Vagina (tissue), 2 donors: ENCODE data around the gene TARDBP. TPM values are rescaled to one million over a fixed set of nuclear protein-coding genes. Genes with fewer than 3 reads are reported as not detected.

Source experiments
- DNase-seq, 2 donors: peaks; one replicate each; pipeline ENCODE4 v3.0.0-alpha.2; 2017; ENCODE audit errors: extremely low spot score in 2 of 2
- H3K27ac ChIP-seq: fragments of 200-600 bp; sonication (generic); one replicate; pipeline ENCODE4 v1.5.1; 2019
- H3K27me3 ChIP-seq: fragments of 200-600 bp; sonication (generic); one replicate; pipeline ENCODE4 v1.5.1; 2019
- H3K36me3 ChIP-seq, 2 donors: fragments of 200-600 bp; sonication (generic); one replicate each; pipeline ENCODE4 v1.5.1; 2017 to 2019
- H3K4me1 ChIP-seq: fragments of 200-600 bp; sonication (generic); one replicate; pipeline ENCODE4 v1.5.1; 2019
- H3K4me3 ChIP-seq, 2 donors: fragments of 200-600 bp; sonication (generic); 1 replicate in 1 of 2; 2 replicates in 1 of 2; pipeline ENCODE4 v1.5.1; 2016 to 2019
- H3K9me3 ChIP-seq: fragments of 200-600 bp; sonication (generic); one replicate; pipeline ENCODE4 v1.5.1; 2019
- CTCF ChIP-seq, 3 experiments: fragments of 450-650 bp in 2 of 3; fragments of 200-600 bp in 1 of 3; sonication (generic) in 1 of 3; IDR thresholded peaks; one replicate each; pipeline ENCODE4 v1.5.1; 2017 to 2019; ENCODE audit warnings: antibody characterized with exemption in 3 of 3, mild to moderate bottlenecking in 2 of 3, moderate library complexity in 2 of 3
- POLR2A ChIP-seq, 2 donors: fragments of 450-650 bp; IDR thresholded peaks; one replicate each; pipeline ENCODE4 v1.6.1; 2017; ENCODE audit warnings: antibody characterized with exemption in 2 of 2, mild to moderate bottlenecking in 2 of 2, moderate library complexity in 2 of 2
- POLR2AphosphoS5 ChIP-seq, 2 donors: sonication (generic); formaldehyde crosslinking; IDR thresholded peaks; one replicate each; pipeline ENCODE4 v1.9.0; 2017; ENCODE audit warnings: antibody characterized with exemption in 2 of 2, mild to moderate bottlenecking in 2 of 2, low read depth in 1 of 2; ENCODE audit not compliant: insufficient read depth in 1 of 2
- intact Hi-C: fragments of 100-400 bp; cut with DNase I; formaldehyde crosslinking; loops from one replicate; pipeline ENCODE4 v1.15.1; 2023
- total RNA-seq: library from RNA; depleted of rRNA; stranded (reverse); fragments of >200 nt; gene quantifications from one replicate; pipeline ENCODE4 v1.2.3, GENCODE V29; 2016

TARDBP gene
- total RNA-seq, 1 donor from 2014 or later = 213 TPM

GRCh38 chr1:11042995-11043874 is 30.8 kb downstream of the TARDBP start:
- Histone ChIP-seq H3K27ac (no peak overlapping the region), H3K36me3 (no peaks in the 10 kb centered on the region), H3K4me3 (no peak overlapping the region), H3K9me3 (no peaks in the 10 kb centered on the region), H3K4me1 (no peaks in the 10 kb centered on the region), H3K27me3 (no peaks in the 10 kb centered on the region)
- no peak for DNase-seq
- intact Hi-C loops = loop anchor here (5.0 kb wide), 1 partner anchor 604 kb away; no protein-coding TSS in a partner anchor
- TF ChIP-seq POLR2A (IDR thresholded peaks at IDR 0.05) = no peak
- no peak for TF ChIP-seq POLR2AphosphoS5 (IDR thresholded peaks at IDR 0.05; ENCODE audit: insufficient read depth in 1 of 2, low read depth in 1 of 2)
- no peak for TF ChIP-seq CTCF (IDR thresholded peaks at IDR 0.05)

GRCh38 chr1:11044086-11044848 is 31.8 kb downstream of the TARDBP start:
- Histone ChIP-seq H3K27me3 (no peaks in the 10 kb centered on the region), H3K36me3 (no peaks in the 10 kb centered on the region), H3K4me3 (no peak overlapping the region), H3K4me1 (no peaks in the 10 kb centered on the region), H3K27ac (no peak overlapping the region), H3K9me3 (no peaks in the 10 kb centered on the region)
- no peak for TF ChIP-seq POLR2AphosphoS5 (IDR thresholded peaks at IDR 0.05; ENCODE audit: insufficient read depth in 1 of 2, low read depth in 1 of 2)
- intact Hi-C loops = loop anchor here (5.0 kb wide), 1 partner anchor 603 kb away; no protein-coding TSS in a partner anchor
- DNase-seq = no peak

GRCh38 chr1:11044849-11045427 is 32.5 kb downstream of the TARDBP start:
- Histone ChIP-seq H3K27me3 (no peaks in the 10 kb centered on the region), H3K4me3 (no peak overlapping the region), H3K36me3 (no peaks in the 10 kb centered on the region), H3K9me3 (no peaks in the 10 kb centered on the region), H3K27ac (no peak overlapping the region), H3K4me1 (no peaks in the 10 kb centered on the region)
- intact Hi-C loops = loop anchor here (5.0 kb wide), 1 partner anchor 602 kb away; no protein-coding TSS in a partner anchor
- DNase-seq = no peak
- no peak for TF ChIP-seq POLR2A (IDR thresholded peaks at IDR 0.05)
- no peak for TF ChIP-seq CTCF (IDR thresholded peaks at IDR 0.05)
- TF ChIP-seq POLR2AphosphoS5 (IDR thresholded peaks at IDR 0.05; ENCODE audit: insufficient read depth in 1 of 2, low read depth in 1 of 2) = no peak

GRCh38 chr1:11045428-11046269 is 33.2 kb downstream of the TARDBP start:
- H3K27me3 ChIP-seq = no peaks in the 10 kb centered on the region
- intact Hi-C loops = no loop called here
- no peaks in the 10 kb centered on the region for H3K4me1 ChIP-seq
- no peak for DNase-seq
- TF ChIP-seq CTCF (IDR thresholded peaks at IDR 0.05) = no peak
- TF ChIP-seq POLR2A (IDR thresholded peaks at IDR 0.05) = no peak
- TF ChIP-seq POLR2AphosphoS5 (IDR thresholded peaks at IDR 0.05; ENCODE audit: insufficient read depth in 1 of 2, low read depth in 1 of 2) = no peak
- no peaks in the 10 kb centered on the region for H3K36me3 ChIP-seq
- H3K27ac ChIP-seq = no peak overlapping the region
- H3K4me3 ChIP-seq = no peak overlapping the region
- H3K9me3 ChIP-seq = no peaks in the 10 kb centered on the region

- DNase-seq = no peak
- H3K4me3 ChIP-seq = no peak overlapping the region
- H3K9me3 ChIP-seq = no peaks in the 10 kb centered on the region
- no peaks in the 10 kb centered on the region for H3K36me3 ChIP-seq
- TF ChIP-seq CTCF (IDR thresholded peaks at IDR 0.05) = no peak
- TF ChIP-seq POLR2A (IDR thresholded peaks at IDR 0.05) = no peak
- TF ChIP-seq POLR2AphosphoS5 (IDR thresholded peaks at IDR 0.05; ENCODE audit: insufficient read depth in 1 of 2, low read depth in 1 of 2) = no peak
- intact Hi-C loops = no loop called here
- H3K27me3 ChIP-seq = no peaks in the 10 kb centered on the region
- no peak overlapping the region for H3K27ac ChIP-seq
- H3K4me1 ChIP-seq = no peaks in the 10 kb centered on the region
These were observed 33.8 kb downstream of the TARDBP start for GRCh38 chr1:11046270-11046566.
